Amygdala (tissue), 56 donors: Measurements from ENCODE around the gene OR4N5.
"Not testable (repeated sequence)": the region's sequence is repeated elsewhere in the genome, so short reads cannot be mapped to it uniquely, and the experiment has no call there.

Source experiments
- DNase-seq, 56 donors: peaks; one replicate each; lab custom pipeline; 2025; lab: John Stamatoyannopoulos, UW

Gene OR4N5, protein sequence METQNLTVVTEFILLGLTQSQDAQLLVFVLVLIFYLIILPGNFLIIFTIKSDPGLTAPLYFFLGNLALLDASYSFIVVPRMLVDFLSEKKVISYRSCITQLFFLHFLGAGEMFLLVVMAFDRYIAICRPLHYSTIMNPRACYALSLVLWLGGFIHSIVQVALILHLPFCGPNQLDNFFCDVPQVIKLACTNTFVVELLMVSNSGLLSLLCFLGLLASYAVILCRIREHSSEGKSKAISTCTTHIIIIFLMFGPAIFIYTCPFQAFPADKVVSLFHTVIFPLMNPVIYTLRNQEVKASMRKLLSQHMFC

DNA sequence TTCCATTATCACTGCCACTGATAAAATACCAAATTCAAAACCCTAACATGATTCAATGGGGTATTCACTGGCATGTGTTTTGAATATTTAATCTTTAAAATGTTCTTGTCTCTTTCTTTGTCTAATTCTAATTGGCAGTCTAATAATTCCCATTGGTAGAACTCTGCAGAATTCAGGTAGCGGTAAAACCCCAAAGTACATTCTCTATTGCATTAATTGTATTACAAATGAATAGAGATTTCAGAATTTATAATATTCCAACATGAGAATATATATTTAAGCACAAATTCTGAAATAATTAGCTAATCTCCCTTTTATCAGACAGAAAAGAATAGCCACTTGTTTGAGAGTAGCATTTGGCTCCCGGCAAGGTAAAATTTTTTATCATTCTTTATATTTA lies at the start of gene OR4N5:
TSS of gene OR4N5 (plus strand) at position 301 of the 400 bp plus-strand sequence. CDS start 4,916 bp downstream, outside the sequence.
- no peak for DNase-seq

DNA sequence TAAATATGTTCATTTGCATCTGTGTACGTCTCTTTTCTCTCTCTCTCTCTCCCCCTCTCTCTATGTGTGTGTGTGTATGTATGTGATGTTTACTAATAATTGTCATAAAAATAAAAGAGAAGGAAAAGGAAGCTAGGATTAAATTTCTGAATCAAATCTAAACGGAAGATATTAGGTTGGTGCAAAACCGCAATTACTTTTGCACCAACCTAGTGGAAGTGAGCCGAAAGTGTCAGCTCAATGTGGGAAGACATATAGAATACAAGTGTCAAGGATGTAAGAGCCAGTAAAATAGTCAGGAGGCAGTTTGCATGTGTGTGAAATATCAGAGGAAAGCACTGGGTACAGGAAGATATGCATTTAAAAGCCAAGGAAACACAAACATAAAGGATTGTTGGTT lies 46.6 kb upstream of the OR4N5 start:
- DNase-seq = no peak

DNA sequence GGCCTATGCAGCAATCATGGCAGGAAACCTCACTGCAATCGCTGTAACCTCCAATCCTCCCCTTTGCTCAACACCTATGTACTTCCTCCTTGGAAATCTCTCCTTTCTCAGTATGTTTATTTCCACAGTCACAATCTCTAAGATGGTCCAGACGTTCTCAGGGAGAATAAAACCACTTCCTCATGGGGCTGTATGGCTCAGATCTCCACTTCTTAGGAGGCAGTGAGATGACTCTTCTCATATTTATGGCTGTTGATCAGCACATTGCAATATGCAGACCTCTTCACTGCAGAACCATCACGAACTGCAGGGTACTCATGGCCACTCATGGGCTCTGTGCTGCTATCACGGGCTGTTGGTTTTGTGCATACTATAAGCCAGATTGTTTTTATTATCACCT lies 45.2 kb upstream of the OR4N5 start:
- DNase-seq = no peak

DNA sequence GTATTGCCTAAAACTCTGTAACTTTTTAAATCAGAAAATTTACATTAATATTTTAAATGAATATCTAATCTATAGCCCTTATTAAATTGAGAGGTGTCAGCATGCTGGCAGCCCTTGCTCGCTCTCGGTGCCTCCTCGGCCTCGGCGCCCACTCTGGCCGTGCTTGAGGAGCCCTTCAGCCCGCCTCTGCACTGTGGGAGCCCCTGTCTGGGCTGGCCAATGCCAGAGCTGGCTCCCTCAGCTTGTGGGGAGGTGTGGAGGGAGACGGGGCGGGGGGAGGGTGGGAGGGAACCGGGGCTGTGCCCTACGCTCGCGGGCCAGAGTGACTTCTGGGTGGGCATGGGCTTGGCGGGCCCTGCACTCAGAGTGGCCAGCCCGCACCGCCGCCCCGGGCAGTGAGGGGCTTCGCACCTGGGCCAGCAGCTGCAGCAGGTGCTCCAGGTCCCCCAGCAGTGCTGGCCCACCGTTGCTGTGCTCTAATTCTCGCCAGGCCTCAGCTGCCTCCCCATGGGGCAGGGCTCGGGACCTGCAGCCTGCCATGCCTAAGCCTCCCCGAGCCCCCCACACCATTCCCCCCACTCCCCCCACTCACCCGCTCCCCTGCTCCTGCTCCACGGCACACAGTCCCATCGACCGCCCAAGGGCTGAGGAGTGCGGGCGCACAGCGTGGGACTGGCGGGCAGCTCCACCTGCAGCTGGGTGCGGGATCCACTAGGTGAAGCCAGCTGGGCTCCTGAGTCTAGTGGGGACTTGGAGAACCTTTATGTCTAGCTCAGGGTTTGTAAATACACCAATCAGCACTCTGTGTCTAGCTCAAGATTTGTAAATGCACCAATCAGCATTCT lies 39.5 kb upstream of the OR4N5 start:
- DNase-seq = not testable (repeated sequence)

DNA sequence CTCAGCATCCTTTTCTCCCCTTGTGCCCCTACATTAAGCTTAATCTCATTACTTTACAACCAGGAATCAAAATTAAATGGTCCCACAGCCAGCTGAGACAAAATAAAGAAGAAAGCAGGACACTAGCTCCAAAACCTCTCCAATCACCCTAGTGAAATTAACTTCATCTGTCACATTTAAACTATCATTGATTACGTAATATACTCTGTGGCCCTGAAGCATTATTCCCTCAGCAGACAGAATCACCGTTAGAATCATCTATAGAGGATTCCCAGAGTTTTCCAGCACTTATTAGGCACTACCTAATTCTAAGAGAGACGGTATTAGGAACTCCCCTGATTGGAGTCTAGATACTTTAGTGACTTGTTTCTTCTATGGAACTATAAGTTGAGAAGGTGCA lies 28.2 kb upstream of the OR4N5 start, which contains the start of gene OR4K17:
TSS of gene OR4K17 (plus strand) at position 302 of the 400 bp plus-strand sequence. CDS start 6,761 bp downstream, outside the sequence.
- no peak for DNase-seq

DNA sequence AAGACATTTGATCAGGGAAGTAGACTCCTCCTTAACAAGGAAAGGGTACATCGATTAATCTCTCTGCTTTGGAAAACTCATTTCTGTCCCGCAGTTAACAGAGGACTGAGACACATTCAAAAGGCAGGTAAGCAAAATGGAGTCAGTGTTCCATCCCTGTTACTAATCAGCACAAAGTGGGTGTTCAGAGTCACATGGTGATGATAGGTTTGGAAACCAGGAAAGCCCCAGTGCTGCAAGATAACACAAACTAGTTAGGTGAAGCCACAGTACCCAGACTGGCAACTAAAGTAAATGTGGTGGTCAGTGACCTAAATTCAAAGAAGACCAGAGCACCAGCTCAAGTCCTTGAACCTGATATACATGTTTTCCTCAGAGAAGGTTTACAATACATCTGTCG lies 26.3 kb upstream of the OR4N5 start:
- DNase-seq = no peak

DNA sequence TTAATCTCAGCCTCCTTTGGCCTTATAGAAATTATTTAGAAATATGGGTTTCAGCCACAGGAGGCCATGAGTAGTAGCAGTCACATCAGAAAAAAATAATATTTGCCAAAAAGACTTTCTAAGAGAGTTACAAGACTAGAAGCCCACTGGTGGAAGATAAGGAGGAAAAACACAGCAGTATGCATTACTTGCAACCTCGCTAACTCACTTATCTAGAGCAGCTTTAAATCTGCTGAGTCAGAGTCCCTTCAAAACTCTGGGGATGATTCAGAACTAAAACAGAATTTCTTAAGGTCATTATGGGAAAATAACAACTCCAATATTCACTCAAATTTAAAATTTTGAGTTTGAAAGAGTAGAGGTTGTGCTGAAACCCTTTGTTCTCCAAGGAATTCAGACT lies 21.9 kb upstream of the OR4N5 start:
- no peak for DNase-seq

DNA sequence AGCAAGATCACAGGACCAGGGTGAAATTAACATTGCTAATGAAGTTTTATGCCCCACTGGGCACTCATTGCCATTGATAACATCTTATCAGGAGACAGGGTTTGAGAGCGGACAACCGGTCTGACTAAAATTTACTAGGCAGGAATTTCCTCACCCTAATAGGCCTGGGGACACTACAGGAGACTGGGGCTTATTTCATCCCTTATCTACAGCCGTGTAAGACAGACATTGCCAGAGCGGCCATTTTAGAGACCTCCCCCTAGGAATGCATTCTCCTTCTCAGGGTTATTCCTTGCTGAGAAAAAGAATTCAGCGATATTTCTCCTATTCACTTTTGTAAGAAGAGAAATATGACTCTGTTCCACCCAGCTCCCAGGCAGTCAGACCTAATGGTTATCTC lies 19.8 kb upstream of the OR4N5 start:
- DNase-seq = no peak

DNA sequence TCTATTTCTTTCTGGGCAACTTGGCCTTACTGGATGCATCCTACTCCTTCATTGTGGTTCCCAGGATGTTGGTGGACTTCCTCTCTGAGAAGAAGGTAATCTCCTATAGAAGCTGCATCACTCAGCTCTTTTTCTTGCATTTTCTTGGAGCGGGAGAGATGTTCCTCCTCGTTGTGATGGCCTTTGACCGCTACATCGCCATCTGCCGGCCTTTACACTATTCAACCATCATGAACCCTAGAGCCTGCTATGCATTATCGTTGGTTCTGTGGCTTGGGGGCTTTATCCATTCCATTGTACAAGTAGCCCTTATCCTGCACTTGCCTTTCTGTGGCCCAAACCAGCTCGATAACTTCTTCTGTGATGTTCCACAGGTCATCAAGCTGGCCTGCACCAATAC lies 5.3 kb downstream of the OR4N5 start:
- DNase-seq = no peak

DNA sequence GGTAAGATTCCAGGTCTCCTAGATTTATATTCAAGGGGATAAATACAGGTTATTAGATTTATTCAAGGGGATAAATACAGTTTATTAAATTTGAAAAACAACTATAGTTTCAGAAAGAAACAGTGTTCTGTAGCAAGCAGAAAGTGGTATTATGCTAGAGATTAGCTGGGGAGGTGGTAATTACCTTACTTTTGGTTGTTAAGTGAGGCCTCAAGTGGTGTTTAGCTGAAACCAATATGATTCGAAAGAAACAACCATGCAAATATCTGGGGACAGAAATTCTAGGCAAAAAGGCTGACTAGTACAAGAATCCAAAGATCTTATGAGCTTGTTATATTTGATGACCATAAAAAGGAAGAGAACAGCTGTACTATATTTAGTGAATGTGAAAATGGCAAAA lies 6.2 kb downstream of the OR4N5 start:
- no peak for DNase-seq

DNA sequence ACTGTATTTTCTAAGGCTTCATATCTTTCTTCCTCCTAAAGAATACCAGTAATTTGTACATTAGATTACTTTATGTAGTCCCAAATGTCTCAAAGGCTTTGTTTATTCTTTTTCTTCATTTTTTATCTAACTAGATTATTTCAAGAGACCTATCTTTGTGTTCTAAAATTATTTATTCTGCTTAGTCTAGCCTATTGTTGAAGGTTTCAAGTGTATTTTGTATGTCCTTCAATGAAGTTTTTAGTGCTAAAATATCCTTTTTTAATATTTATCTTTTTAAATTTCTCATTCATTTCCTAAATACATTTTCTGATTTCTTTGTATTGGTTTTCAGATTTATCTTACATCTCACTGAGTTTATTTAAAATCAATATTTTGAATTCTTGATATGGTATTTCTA lies 25.8 kb downstream of the OR4N5 start:
- no peak for DNase-seq

DNA sequence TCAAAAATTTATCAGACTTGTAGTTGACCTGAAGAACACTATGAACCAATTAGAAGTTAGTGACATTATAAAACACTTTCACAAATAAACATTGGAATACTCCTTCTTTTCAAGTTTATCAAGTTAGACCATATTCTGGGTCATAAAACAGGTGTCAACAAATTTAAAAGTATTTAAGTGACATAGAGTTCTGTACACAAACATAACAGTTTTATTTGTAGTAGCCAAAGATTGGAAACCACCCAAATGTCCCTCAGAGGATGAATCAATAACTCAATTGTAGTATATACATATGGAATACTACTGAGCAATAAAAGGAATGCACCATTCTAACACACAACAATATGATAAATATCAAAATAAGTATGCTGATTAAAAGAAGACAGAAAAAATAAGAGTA lies 28.5 kb downstream of the OR4N5 start:
- DNase-seq = no peak

DNA sequence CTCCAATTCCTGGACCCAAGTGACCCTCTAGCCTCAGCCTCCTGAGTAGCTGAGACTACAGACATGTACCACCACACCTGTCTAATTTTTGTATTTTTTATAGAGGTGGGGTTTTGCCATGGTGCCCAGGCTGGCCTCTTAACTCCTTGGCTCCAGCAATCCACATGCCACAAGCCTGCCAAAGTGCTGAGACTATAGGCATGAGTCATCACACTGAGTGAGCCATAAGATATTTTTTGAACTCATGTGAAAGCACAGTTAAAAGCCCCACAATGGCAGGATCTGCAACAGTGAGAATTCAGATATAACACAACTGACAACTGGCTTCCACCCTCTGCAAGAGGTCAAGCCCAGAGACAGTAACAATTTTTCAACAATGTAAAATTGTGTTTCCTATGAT lies 31.2 kb downstream of the OR4N5 start:
- DNase-seq = not testable (repeated sequence)

DNA sequence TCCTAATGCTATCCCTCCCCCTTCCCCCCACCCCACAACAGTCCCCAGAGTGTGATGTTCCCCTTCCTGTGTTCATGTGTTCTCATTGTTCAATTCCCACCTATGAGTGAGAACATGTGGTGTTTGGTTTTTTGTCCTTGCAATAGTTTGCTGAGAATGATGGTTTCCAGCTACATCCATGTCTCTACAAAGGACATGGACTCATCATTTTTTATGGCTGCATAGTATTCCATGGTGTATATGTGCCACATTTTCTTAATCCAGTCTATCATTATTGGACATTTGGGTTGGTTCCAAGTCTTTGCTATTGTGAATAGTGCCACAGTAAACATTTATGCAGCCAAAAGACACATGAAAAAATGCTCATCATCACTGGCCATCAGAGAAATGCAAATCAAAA lies 35.6 kb downstream of the OR4N5 start:
- DNase-seq = not testable (repeated sequence)

DNA sequence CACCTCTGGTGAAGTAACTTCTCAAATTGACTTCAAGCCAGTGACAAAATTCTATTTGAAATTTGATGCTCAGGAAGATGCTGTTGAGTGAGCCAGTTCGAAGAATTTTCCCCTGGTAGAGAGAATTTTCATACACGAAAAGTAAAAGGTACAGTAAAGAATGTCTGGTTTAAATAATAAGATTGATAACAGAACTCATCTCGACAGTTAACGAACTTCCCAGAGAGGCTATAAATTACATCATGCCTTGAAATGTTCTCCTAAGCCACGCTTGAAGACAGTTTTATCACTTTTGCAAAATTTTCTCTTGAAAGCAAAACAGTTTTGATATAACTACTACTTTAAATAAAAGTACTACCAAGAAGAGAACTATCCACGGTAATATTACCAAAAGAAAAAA lies 37.7 kb downstream of the OR4N5 start:
- DNase-seq = no peak

DNA sequence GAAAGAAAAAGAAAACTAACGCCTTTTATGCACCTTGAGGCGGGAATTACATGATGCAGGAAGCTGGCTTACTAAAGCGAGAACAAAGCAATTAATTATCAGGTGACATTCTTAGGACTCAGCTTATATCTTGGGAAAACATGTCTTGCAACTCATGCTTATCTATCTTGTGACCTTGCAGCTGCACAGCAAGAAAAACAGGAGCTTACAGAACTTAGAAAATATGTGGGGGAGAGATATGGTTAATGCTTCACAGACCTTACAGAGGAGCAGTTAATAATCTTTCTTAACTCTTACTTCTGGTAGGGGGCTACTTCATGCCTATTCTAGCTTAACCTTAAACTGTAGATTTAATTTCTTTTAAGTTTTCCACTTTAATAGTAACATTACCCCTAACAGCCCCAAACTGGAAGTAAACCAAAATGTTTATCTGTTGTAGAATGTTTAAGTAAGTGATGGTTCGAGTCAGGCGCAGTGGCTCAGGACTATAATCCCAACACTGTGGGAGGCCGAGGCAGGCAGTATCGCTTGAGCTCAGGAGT lies 38.9 kb downstream of the OR4N5 start:
- DNase-seq = no peak

DNA sequence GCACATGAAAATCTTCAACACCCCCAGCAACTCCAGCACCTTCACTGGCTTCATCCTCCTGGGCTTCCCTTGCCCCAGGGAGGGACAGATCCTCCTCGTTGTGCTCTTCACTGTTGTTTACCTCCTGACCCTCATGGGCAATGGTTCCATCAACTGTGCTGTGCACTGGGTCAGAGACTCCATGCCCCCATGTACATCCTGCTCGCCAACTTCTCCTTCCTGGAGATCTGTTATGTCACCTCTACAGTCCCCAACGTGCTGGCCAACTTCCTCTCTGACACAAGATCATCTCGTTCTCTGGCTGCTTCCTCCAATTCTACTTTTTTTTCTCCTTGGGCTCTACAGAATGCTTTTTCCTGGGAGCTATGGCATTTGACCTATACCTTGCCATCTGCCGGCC lies 40.6 kb downstream of the OR4N5 start:
- DNase-seq = peak in 3 of 56 donors; percentile 1 to 11 (median 2)

DNA sequence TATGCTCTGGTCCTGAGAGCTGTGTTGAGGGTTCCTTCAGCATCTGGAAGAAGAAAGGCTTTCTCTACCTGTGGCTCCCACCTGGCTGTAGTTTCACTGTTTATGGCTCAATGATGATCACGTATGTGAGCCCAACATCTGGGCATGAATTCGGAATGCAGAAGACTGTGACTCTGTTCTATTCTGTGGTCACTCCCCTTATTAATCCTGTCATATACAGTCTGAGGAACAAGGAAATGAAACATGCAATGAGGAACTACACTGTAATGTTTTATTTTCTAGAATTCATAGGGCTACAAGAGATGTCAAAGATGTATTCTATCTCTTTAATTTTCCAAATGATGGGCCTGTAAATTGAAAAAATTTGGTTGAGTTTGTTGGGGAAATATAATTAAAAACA lies 41.3 kb downstream of the OR4N5 start:
- DNase-seq = no peak

DNA sequence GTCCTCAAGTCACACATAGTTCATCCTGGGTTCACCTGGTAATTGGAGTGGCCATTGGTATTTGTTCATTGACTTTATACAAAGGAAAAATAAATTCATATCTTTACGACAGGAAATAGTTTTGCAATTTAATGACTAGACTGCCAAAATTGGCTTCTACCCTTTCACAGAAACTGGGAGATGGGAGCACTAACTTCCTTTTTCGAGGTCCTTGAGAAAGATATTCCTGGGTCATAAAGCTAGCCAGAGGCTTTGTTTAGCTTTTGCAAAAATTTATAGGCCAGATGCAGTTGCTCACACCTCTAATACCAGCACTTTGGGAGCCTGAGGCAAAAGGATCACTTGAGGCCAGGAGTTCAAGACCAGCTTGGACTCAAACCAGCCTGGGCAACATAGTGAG lies 41.9 kb downstream of the OR4N5 start:
- DNase-seq = no peak

DNA sequence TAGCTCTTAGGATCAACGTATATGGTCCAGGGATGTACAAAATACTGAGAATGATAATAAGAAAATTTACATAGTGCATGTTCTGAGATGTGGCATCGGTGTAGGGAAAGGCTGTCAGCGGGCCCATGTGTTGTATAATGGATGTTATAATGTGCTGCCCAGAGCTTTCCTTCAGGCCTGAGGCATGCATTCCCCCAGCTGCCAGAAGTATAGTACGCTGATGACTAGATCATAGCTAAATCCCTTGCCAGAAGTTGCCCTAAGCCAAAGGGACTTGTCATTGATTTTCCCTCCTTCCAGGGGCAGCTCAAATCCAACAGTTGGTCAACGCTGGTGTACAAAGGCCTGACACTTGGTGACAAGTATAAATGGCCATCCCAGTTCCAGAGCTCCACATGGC lies 45.6 kb downstream of the OR4N5 start:
- DNase-seq = no peak

DNA sequence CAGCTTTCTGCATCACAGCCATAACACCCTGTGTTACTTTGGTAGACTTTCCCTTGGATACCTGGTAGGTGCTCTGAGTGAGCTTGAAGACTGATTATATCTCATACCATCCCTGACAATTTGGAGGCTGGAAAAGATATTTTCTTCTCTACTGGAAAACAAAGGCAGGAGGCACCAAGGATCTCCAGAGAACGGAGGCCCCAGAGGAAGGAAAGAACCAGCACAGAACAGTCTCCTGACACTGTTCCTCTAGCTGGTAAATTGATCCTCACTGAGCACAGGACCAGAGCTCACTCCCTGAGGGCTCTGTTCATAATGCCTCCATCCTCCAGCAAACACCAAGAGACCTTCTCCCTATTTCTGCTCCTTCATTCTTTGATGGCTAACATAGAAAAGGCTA lies 52.0 kb downstream of the OR4N5 start, which contains the start of gene OR11G2:
TSS of gene OR11G2 (plus strand) at position 301 of the 400 bp plus-strand sequence. CDS start 6,542 bp downstream, outside the sequence.
- no peak for DNase-seq
